ENCODE results near the gene IGLON5. TPM values are rescaled to one million over a fixed set of nuclear protein-coding genes. Genes with fewer than 3 reads are reported as not detected.

Gene IGLON5
- total RNA-seq, 2 experiments from 2014 or later: 0.18 to 0.23 TPM

DNA sequence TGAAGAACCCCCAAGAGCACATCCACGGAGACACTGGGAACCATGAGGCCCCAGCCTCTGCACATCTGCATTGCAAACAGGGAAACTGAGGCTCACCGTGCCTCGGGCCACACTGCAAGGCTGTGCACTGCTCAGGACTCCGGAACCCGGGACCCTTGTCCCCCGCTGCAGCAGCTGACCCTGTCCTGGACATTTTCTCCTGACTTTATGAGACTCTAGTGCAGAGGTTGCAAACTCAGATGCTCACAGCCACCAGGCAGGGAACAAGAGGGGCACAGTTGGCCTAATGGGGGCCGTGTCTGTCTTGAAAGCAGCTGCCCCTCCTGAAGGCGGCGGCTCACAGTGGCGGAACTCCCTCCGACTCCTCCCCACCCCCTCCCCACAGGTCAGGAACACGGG is 16.5 kb upstream of the IGLON5 start:
- Mint-ChIP-seq H3K9me3 (ENCODE audit: low read depth) (no peaks in the 10 kb centered on the region), H3K27me3 (peaks cover 2% of the 10 kb centered on the region), H3K36me3 (no peaks in the 10 kb centered on the region), H3K27ac (no peak overlapping the region), H3K4me1 (no peaks in the 10 kb centered on the region), H3K4me3 (no peak overlapping the region)
- CTCF ChIA-PET: no interaction called here
- DNase-seq (no peak), ATAC-seq (no peak)

GRCh38 chr19:51295382-51296126 is 15.9 kb upstream of the IGLON5 start:
- CTCF ChIA-PET: interaction anchor here (1.0 kb wide), 1 partner anchor 361 kb away, joined by 4 read pairs; no protein-coding TSS in a partner anchor
- Mint-ChIP-seq H3K4me3 (no peak overlapping the region), H3K27ac (no peak overlapping the region)

GRCh38 chr19:51296336-51297093 is 14.9 kb upstream of the IGLON5 start:
- Mint-ChIP-seq H3K36me3 (no peaks in the 10 kb centered on the region), H3K4me1 (no peaks in the 10 kb centered on the region), H3K4me3 (no peak overlapping the region), H3K27ac (no peak overlapping the region), H3K27me3 (peaks cover 1% of the 10 kb centered on the region), H3K9me3 (ENCODE audit: low read depth) (no peaks in the 10 kb centered on the region)
- ATAC-seq (no peak), DNase-seq (no peak)
- CTCF ChIA-PET: interaction anchor here (1.0 kb wide), 1 partner anchor 360 kb away, joined by 4 read pairs; no protein-coding TSS in a partner anchor

More at GRCh38 chr19:51295382-51296126, 15.9 kb upstream of the IGLON5 start:
- no peaks in the 10 kb centered on the region for H3K4me1 Mint-ChIP-seq
- ATAC-seq (no peak), DNase-seq (no peak)
- H3K9me3 Mint-ChIP-seq (ENCODE audit: low read depth): no peaks in the 10 kb centered on the region
- H3K27me3 Mint-ChIP-seq: no peaks in the 10 kb centered on the region
- no peaks in the 10 kb centered on the region for H3K36me3 Mint-ChIP-seq

- Mint-ChIP-seq H3K27me3 (peaks cover 6% of the 10 kb centered on the region), H3K4me3 (no peak overlapping the region), H3K36me3 (no peaks in the 10 kb centered on the region), H3K27ac (no peak overlapping the region), H3K4me1 (no peaks in the 10 kb centered on the region), H3K9me3 (ENCODE audit: low read depth) (no peaks in the 10 kb centered on the region)
- DNase-seq (no peak), ATAC-seq (no peak)
- CTCF ChIA-PET: no interaction called here
Observed at GRCh38 chr19:51297406-51297805, 14.0 kb upstream of the IGLON5 start.

- Mint-ChIP-seq H3K27ac (no peak overlapping the region), H3K4me1 (no peaks in the 10 kb centered on the region)
Observed at GRCh38 chr19:51301266-51301665, 10.2 kb upstream of the IGLON5 start.

DNA sequence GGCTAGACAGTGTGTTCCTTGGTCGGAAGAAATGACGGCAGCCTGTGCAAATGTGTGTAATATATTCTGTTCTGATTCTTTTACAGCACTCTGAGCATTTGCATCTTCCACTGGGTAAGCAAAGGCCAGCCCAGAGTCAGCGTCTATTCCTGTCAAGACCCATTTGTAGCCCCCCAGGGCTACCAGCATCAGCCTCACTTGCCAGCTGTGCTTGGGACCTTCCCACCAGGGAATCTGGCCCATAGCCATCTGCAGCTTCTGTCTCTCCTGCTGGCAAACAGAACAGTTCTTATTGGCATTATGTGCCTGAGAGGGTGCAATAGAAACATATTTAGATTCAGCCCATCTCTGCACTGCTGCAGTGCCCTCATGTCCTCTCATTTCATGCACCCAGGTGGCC is 6.0 kb upstream of the IGLON5 start:
- peaks cover 8% of the 10 kb centered on the region for H3K9me3 Mint-ChIP-seq (ENCODE audit: low read depth)
- ATAC-seq: no peak
- peaks cover 28% of the 10 kb centered on the region for H3K27me3 Mint-ChIP-seq
- no peaks in the 10 kb centered on the region for H3K36me3 Mint-ChIP-seq
- DNase-seq: no peak
- H3K4me1 Mint-ChIP-seq: no peaks in the 10 kb centered on the region
- H3K4me3 Mint-ChIP-seq: no peak overlapping the region
- CTCF ChIA-PET: no interaction called here
- H3K27ac Mint-ChIP-seq: no peak overlapping the region

More at GRCh38 chr19:51301266-51301665, 10.2 kb upstream of the IGLON5 start:
- ATAC-seq: no peak
- H3K27me3 Mint-ChIP-seq: peaks cover 12% of the 10 kb centered on the region
- no peak for DNase-seq
- CTCF ChIA-PET: interaction anchor here (0.6 to 1.3 kb wide), 3 partner anchors 42 to 356 kb away, joined by 3 to 4 read pairs (median 4); no protein-coding TSS in a partner anchor
- H3K9me3 Mint-ChIP-seq (ENCODE audit: low read depth): peaks cover 2% of the 10 kb centered on the region
- H3K36me3 Mint-ChIP-seq: no peaks in the 10 kb centered on the region
- no peak overlapping the region for H3K4me3 Mint-ChIP-seq

DNA sequence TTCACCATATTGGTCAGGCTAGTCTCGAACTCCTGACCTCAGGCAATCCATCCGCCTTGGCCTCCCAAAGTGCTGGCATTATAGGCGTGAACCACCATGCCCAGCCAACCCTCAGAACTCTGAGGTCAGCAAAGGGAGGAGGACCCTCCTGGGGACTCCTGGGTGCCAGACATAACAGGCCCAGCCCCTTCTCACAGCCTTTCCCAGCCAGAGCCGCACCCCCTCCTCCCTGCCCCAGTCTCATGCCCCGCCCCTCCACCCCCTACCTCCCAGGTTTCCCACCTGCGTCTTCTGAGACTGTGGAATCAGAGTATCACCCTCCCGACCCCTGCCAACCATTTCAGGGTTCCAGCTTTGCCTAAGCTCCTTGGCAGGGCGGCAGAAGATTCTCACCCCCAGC is 5.2 kb downstream of the IGLON5 start:
- peaks cover 15% of the 10 kb centered on the region for H3K27me3 Mint-ChIP-seq
- no peak overlapping the region for H3K27ac Mint-ChIP-seq
- H3K36me3 Mint-ChIP-seq: no peaks in the 10 kb centered on the region
- DNase-seq (no peak), ATAC-seq (no peak)
- H3K4me1 Mint-ChIP-seq: no peaks in the 10 kb centered on the region
- CTCF ChIA-PET: no interaction called here
- H3K4me3 Mint-ChIP-seq: no peak overlapping the region
- no peaks in the 10 kb centered on the region for H3K9me3 Mint-ChIP-seq (ENCODE audit: low read depth)

- peaks cover 12% of the 10 kb centered on the region for H3K27me3 Mint-ChIP-seq
- no peaks in the 10 kb centered on the region for H3K9me3 Mint-ChIP-seq (ENCODE audit: low read depth)
- DNase-seq (no peak), ATAC-seq (no peak)
- H3K4me1 Mint-ChIP-seq: no peaks in the 10 kb centered on the region
- no peak overlapping the region for H3K4me3 Mint-ChIP-seq
- H3K27ac Mint-ChIP-seq: no peak overlapping the region
- CTCF ChIA-PET: no interaction called here
- H3K36me3 Mint-ChIP-seq: no peaks in the 10 kb centered on the region
Observed at GRCh38 chr19:51317376-51317775, 5.9 kb downstream of the IGLON5 start.

- ATAC-seq (no peak), DNase-seq (no peak)
- Mint-ChIP-seq H3K9me3 (ENCODE audit: low read depth) (no peaks in the 10 kb centered on the region), H3K27me3 (peaks cover 15% of the 10 kb centered on the region), H3K27ac (no peak overlapping the region), H3K36me3 (no peaks in the 10 kb centered on the region), H3K4me3 (no peak overlapping the region), H3K4me1 (no peaks in the 10 kb centered on the region)
- CTCF ChIA-PET: no interaction called here
Observed at GRCh38 chr19:51317968-51318367, 6.5 kb downstream of the IGLON5 start.

GRCh38 chr19:51318687-51319648 is 7.5 kb downstream of the IGLON5 start:
- no peaks in the 10 kb centered on the region for H3K36me3 Mint-ChIP-seq
- H3K4me3 Mint-ChIP-seq: no peak overlapping the region
- ATAC-seq: no peak
- no peaks in the 10 kb centered on the region for H3K9me3 Mint-ChIP-seq (ENCODE audit: low read depth)
- H3K27ac Mint-ChIP-seq: no peak overlapping the region
- H3K27me3 Mint-ChIP-seq: peaks cover 20% of the 10 kb centered on the region
- DNase-seq: no peak
- H3K4me1 Mint-ChIP-seq: no peaks in the 10 kb centered on the region
- CTCF ChIA-PET: no interaction called here

DNA sequence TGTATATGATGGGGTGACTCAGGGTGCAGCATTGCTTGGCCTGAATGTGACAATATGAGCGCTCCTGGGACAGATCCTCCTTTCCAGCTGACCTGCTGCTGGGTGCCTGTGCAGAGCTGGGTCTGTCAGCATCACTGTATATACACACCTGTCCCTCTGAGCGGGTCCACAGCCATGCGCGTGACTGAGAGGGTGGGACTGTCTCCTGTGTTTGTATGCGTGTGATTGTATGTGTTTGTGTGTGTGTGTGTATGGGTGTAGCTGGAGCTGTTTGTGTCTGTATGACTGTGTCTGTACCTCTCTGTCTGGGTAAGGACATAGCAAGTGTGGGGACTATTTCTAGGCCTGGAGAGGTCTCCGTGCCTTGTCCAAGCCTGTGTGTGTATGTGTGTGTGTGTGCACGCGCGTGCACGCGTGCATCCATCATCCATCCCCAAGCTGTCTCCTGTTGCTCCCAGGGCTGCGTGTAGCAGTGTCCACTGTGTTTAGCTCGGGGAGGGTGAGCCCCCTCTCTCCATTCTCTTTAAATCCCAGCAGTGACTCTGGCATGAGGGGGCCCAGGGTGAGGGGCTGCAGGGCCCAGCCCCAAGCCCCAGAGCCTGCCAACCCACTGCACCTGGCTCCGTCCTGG is 8.3 kb downstream of the IGLON5 start:
- DNase-seq: no peak
- Mint-ChIP-seq H3K4me3 (no peak overlapping the region), H3K27ac (no peak overlapping the region), H3K27me3 (peaks cover 20% of the 10 kb centered on the region), H3K9me3 (ENCODE audit: low read depth) (no peaks in the 10 kb centered on the region), H3K4me1 (peaks cover 1% of the 10 kb centered on the region), H3K36me3 (no peaks in the 10 kb centered on the region)
- CTCF ChIA-PET: no interaction called here
- ATAC-seq: no peak

DNA sequence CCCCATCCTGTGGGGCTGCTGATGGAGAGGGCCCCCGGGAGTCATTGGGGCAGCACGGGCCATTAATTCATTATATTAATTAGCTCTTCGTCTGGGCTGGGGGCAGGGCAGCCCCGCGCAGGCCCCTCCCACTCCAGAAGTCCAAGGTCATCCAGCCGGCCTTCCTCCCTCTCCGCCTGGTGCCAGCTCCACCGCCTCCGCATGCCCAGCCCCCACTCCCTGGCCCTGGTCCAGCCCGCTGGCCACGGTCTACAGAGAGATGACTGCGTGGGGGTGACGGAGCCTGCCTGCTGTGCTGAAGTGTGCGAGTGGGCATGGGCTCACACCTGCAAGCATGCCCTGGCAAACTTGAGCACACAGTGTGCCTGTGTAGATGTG is 8.8 kb downstream of the IGLON5 start:
- Mint-ChIP-seq H3K36me3 (no peaks in the 10 kb centered on the region), H3K27me3 (peaks cover 19% of the 10 kb centered on the region), H3K27ac (no peak overlapping the region), H3K4me3 (no peak overlapping the region), H3K9me3 (ENCODE audit: low read depth) (no peaks in the 10 kb centered on the region), H3K4me1 (peaks cover 1% of the 10 kb centered on the region)
- CTCF ChIA-PET: no interaction called here
- no peak for ATAC-seq
- no peak for DNase-seq

DNA sequence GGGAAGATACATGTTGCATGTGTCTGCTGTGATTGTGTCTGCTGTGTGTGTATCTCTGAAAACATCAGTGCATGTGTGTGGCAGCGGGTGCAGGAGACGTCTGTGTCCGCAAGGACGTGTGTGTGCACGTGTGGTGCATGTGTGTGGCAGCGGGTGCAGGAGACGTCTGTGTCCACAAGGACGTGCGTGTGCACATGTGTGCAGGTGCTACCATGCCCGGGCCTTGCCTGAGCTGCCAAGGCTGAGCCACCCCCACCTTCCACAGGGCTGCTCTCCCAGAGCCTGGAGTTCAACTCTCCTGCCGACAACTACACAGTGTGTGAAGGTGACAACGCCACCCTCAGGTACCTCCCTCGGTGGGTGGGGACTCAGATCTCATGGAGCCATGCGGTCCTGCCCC is 10.4 kb downstream of the IGLON5 start:
- Mint-ChIP-seq H3K27me3 (peaks cover 27% of the 10 kb centered on the region), H3K27ac (no peak overlapping the region), H3K4me3 (no peak overlapping the region), H3K9me3 (ENCODE audit: low read depth) (no peaks in the 10 kb centered on the region), H3K4me1 (peaks cover 9% of the 10 kb centered on the region), H3K36me3 (no peaks in the 10 kb centered on the region)
- ATAC-seq (no peak), DNase-seq (no peak)
- CTCF ChIA-PET: no interaction called here
